GDM1 (cell line): ENCODE results near the gene FSHR.

Experiments used
- DNase-seq: peaks from one replicate; lab custom pipeline; 2025; lab: John Stamatoyannopoulos, UW

Gene FSHR

GRCh38 chr2:48954311-48954710 is 200.0 kb downstream of the FSHR start:
- no peak for DNase-seq

- DNase-seq: no peak
These were observed 201.7 kb downstream of the FSHR start for GRCh38 chr2:48952614-48953013.

DNA sequence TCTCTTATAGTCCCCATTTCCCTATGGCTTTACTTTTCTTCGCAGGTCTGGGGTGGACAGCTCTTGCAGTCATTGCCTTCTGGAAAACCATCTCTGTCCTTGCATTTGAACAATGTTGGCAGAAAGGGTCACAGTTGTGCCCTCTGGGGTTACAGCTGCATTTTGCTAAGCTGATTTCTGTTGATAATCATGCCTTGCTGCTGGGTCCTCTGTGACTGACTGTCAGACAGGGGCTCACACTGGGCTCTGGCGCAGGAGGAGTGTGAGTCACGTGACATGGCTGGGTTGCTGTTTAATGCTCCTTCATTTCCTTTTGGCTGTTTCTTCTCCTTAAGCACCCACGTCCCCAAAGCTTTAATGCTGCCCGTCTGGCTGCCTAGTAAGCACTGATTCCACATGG is 202.2 kb downstream of the FSHR start:
- DNase-seq: no peak

DNA sequence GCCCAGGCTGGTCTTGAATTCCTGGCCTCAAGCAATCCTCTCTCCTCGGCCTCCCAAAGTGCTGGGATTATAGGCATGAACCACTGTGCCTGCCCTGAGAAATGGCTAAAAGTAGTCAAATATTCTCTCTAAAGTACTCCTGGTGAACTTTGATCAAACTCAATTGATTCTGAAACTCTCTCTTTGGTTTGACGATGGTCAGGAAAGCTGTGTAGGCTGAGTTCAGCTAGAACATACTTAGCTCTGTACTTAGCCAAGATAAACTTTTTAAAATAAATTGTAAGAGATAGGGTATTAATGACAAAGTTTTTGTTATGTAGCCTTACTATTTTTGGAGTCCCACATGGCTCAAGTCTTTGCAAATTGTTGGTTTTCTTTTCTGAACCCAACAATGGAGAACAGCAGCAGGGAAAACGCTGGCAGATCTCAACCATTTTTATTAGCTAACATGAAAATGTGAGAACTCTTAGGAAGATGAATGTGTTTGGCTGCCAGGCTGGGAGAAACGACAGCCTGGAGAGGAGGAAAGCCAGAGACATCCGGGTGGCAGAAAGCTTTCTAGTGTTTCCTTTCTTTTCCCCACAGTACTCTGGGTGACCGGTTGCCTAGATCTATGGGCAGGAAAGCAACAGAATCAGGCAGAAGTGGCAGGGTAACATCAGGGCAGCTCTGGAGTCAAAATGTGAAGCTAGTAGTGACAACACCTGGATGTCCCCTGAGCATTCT is 205.8 kb downstream of the FSHR start:
- no peak for DNase-seq

DNA sequence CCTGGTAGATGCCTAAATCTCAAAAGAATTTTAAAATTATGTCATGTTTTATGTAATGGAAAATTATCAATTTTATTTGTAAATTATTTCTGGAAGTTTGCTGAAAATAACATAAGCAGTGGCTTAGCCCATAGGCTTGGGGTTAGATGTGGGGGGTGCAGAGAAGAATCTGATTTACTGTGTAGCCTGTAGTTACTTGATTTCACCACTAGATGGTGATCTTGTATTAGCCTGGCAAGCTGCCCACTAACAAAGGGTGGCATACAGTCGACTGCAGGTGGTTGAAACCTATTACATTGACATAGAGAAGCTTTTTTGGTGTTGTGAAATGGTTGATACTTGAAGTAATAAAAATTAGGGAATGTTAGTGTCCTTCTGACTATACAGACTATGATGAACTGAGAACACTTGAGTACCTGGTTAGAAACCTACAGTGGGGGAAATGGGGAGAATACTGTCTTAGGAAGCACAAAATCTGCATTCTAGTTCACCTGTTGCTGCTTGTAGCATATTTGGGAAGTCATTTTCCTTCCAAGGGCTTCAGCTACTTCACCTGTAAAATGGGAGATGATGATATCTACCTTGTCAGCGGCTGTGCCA is 207.8 kb downstream of the FSHR start:
- DNase-seq: peak; percentile 6

GRCh38 chr2:48944956-48945355 is 209.4 kb downstream of the FSHR start:
- no peak for DNase-seq

- no peak for DNase-seq
These were observed 210.9 kb downstream of the FSHR start for GRCh38 chr2:48943436-48943835.

DNA sequence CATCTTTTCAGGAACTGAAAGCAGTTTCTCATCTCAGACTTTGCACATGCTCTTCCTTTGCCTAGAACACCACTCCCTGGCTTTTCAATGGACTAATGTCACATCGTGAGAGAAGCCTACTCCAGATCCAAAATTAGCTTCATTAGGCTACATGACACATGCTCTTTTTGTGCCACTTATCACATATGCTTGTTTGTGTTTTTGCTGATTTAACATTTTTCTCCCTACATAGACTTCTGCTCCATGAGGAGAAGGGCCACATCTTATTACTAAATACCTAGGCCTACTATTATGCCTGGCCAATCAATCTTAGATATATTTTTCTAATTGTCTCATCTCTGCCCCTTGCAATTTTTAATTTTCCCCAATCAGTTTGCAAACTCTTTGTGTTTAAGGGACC is 212.4 kb downstream of the FSHR start:
- DNase-seq: no peak

DNA sequence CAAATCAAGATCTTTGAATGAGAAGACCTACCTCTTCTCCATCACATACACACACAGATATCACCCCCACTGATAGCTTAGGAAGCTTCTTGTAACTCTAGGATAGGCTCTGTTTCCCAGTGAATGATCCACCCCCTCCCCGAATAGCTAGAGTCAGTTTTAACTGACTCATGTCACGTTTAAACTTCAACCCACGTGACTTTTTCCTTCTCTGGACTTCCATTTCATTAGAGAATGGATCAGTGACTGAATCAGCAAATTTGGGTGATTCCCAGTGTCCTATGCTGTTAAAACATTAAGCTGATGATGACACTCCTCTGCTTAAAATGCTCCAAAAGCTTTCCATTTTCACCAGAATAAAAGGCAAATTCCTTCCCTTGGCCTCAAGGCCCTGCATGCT is 212.9 kb downstream of the FSHR start:
- DNase-seq: no peak

- no peak for DNase-seq
These were observed 213.7 kb downstream of the FSHR start for GRCh38 chr2:48940606-48941005.

- no peak for DNase-seq
These were observed 215.1 kb downstream of the FSHR start for GRCh38 chr2:48939232-48939631.

DNA sequence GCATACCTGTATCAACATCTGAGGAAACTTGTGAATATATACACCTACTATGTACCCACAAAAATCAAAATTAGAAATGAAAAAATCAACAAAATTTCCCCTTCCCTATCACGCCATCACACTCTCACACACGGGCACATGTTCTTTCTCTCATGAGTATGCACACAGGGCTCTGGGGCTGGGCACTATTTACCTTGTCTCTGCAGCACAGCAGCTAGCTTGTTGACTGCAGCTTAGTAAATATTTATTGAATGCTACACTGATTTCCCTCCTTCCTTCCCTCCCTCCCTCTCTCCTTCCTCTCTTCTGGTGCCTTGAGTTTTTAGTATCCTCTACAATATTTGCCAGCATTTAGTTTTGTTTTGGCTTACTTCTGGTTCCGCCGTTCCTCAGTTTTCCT is 216.1 kb downstream of the FSHR start:
- no peak for DNase-seq

DNA sequence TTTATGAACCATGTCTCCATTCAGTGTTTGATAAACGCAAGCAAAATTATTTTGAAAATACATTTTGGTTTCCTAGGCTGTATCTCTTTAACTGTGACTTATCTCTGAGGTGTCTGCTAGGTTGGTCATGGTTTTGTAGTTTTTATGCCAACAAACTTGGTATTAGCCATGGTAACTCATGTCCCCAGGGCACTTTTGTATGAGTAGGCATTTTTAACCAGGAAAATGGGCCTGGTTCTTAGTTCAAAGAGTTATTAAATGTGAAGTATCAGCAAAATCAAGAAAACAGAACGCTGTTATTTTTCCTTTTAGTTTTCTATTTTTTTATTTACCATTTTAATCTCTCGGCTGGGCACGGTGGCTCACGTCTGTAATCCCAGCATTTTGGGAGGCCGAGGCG is 219.5 kb downstream of the FSHR start:
- DNase-seq: no peak

DNA sequence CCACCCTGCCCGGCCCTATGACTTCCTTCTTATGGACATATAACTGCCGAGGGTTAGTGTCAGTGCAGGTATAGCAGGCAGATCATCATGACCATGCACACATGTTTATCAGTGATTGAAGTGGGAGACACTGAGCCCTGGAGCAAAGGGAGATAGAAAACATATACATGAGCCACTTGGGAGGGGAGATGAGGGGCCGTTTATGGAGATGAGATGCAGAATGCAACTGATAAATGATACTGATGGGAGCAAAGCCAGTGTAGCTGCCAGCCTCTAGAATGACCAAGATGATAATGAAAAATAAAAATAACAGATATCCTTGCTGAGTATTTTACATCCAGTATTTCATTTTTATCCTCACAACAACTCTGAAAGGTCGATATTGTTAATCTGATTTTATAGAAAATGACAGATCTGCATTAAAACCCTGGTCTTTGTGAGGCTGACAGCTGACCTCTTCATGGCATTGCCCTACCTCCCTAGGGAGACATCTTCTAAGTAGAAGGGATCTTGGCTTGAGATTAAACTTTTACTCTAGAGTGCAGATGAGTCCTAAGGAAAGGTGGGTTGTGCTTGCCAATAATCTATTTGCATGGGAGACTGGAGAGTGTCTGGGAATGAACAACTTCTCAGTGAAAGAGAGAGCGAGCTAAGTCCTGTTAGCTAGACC is 220.4 kb downstream of the FSHR start:
- DNase-seq: no peak

- no peak for DNase-seq
These were observed 221.6 kb downstream of the FSHR start for GRCh38 chr2:48932667-48933066.

DNA sequence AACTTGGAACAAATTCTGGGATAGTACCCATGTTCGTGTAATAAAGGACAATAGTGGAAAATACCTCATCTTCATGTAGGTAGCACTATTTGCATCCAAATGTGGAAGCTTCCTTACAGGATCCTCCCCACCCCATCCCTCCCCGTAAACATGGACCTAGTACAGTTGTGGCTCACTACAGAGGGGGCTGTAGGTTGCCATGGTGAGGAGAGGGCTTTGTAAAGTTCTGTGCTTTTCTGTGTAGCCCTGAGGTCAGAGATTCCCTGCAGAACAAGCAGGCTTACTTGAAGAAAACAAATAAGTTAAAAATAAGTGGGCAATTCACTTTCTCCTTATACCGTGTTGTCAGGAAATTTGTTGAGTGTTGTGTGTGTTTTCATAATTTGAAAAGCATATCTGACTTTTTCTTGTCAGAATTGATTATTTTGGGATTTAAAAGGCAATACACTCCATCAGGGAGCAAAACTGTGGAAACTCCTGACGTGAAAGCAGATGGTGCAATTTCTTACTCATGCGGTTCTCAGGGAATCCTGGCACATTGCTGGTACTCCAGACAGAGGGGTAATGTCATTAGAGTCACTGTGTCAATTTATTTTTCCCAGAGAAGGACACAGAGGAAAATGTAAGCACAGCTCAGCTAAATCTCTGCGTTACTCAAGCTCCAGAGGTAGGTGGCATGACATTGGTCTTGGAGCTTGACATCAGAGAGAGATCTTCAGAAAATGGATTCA is 224.6 kb downstream of the FSHR start:
- no peak for DNase-seq

DNA sequence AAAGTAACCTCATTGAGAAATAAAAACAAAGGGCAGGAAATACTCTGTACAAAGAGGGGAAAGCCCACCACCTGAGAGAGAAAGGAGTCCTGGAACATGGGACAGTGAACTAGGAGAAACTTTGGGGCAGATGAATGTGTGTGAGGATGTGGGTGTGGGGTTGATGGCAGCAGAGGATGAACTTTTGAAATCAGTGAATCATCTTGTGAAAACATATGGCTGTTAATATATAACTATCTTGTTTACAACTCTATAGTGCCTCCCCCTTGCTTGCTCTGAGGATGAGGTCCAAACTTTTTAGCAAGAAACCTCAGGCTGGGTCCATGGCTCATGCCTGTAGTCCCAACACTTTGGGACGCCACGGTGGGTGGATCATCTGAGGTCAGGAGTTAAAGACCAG is 227.0 kb downstream of the FSHR start:
- no peak for DNase-seq

DNA sequence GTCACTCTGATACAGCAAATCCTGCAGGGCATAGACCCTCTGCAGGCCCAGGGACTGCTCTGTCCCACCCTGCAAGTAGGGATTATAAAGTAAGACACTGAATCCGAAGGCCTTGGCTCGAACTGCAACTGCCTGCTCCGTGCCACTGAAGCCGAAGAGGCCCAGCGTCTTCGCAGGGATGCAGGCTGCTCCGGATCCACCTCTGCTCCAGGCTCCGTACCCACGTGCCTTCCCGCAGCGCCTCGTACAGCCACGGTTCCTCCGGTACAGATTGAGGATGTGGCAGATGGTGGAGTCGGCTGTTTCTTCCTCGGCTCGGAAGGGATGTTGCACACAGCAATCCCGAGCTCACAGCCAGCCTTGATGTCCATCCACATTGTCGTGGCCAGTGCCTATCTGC is 238.4 kb downstream of the FSHR start:
- DNase-seq: no peak

GRCh38 chr2:48915227-48915626 is 239.1 kb downstream of the FSHR start:
- DNase-seq: no peak

GRCh38 chr2:48914477-48915089 is 239.7 kb downstream of the FSHR start:
- DNase-seq: no peak
